T1000 (cell line): ENCODE results near the gene BRD4.

Experiments
- DNase-seq: peaks from one replicate; lab custom pipeline; 2025; ENCODE audit warnings: mixed read lengths; lab: John Stamatoyannopoulos, UW

The BRD4 gene

GRCh38 chr19:15313649-15314279, 18.6 kb downstream of the BRD4 start:
- no peak for DNase-seq

GRCh38 chr19:15307169-15307568, 25.2 kb downstream of the BRD4 start:
- no peak for DNase-seq

- no peak for DNase-seq
Measured at GRCh38 chr19:15305582-15306334, 26.6 kb downstream of the BRD4 start.

GRCh38 chr19:15304140-15304705, 28.1 kb downstream of the BRD4 start:
- DNase-seq, result peak; percentile 22

- no peak for DNase-seq
Measured at GRCh38 chr19:15303105-15303780, 29.1 kb downstream of the BRD4 start.

GRCh38 chr19:15300533-15301197, 31.7 kb downstream of the BRD4 start:
- no peak for DNase-seq

GRCh38 chr19:15299568-15300409, 32.5 kb downstream of the BRD4 start:
- no peak for DNase-seq

- no peak for DNase-seq
Measured at GRCh38 chr19:15298847-15299567, 33.3 kb downstream of the BRD4 start.

- DNase-seq, result no peak
Measured at GRCh38 chr19:15297416-15298224, 34.7 kb downstream of the BRD4 start.

- no peak for DNase-seq
Measured at GRCh38 chr19:15296841-15297415, 35.4 kb downstream of the BRD4 start.

- DNase-seq, result no peak
Measured at GRCh38 chr19:15296353-15296752, 36.0 kb downstream of the BRD4 start.

GRCh38 chr19:15294561-15294990, 37.8 kb downstream of the BRD4 start:
- DNase-seq, result no peak

GRCh38 chr19:15293781-15294491, 38.4 kb downstream of the BRD4 start:
- DNase-seq, result no peak

- DNase-seq, result no peak
Measured at GRCh38 chr19:15292847-15293582, 39.3 kb downstream of the BRD4 start.

- DNase-seq, result no peak
Measured at GRCh38 chr19:15292140-15292539, 40.2 kb downstream of the BRD4 start.

GRCh38 chr19:15291548-15292021, 40.8 kb downstream of the BRD4 start:
- DNase-seq, result no peak

GRCh38 chr19:15291089-15291488, 41.2 kb downstream of the BRD4 start:
- no peak for DNase-seq

GRCh38 chr19:15290166-15290565, 42.2 kb downstream of the BRD4 start:
- DNase-seq, result no peak
